Endothelial cell (in vitro differentiated cells): ENCODE data around the gene PDIA3. TPM values are rescaled to one million over a fixed set of nuclear protein-coding genes. Genes with fewer than 3 reads are reported as not detected.
"Not testable (repeated sequence)": the region's sequence is repeated elsewhere in the genome, so short reads cannot be mapped to it uniquely, and the experiment has no call there.

Experiments
- DNase-seq: peaks from one replicate; pipeline ENCODE4 v3.0.0; 2021; ENCODE audit warnings: low spot score
- H3K27ac Mint-ChIP-seq: one replicate; pipeline ENCODE4 v1.8.0; 2021; ENCODE audit warnings: mixed read lengths, inconsistent platforms; ENCODE audit not compliant: unreplicated experiment
- H3K27me3 Mint-ChIP-seq: one replicate; pipeline ENCODE4 v1.8.0; 2021; ENCODE audit warnings: mild to moderate bottlenecking, moderate library complexity, mixed read lengths, inconsistent platforms; ENCODE audit not compliant: unreplicated experiment
- H3K36me3 Mint-ChIP-seq: one replicate; pipeline ENCODE4 v1.8.0; 2021; ENCODE audit warnings: mild to moderate bottlenecking, low read depth, mixed read lengths, inconsistent platforms; ENCODE audit not compliant: unreplicated experiment
- H3K4me1 Mint-ChIP-seq: one replicate; pipeline ENCODE4 v1.8.0; 2021; ENCODE audit warnings: mild to moderate bottlenecking, mixed read lengths, inconsistent platforms; ENCODE audit not compliant: unreplicated experiment
- H3K4me3 Mint-ChIP-seq: one replicate; pipeline ENCODE4 v1.8.0; 2021; ENCODE audit warnings: mild to moderate bottlenecking, mixed read lengths, inconsistent platforms; ENCODE audit not compliant: unreplicated experiment
- H3K9me3 Mint-ChIP-seq: one replicate; pipeline ENCODE4 v1.8.0; 2021; ENCODE audit warnings: mixed read lengths, inconsistent platforms; ENCODE audit not compliant: unreplicated experiment
- CTCF ChIP-seq: fragments of 200-600 bp; sonication (generic); IDR thresholded peaks from one replicate; pipeline ENCODE4 v1.5.0; 2021; ENCODE audit warnings: antibody characterized with exemption; ENCODE audit not compliant: unreplicated experiment
- total RNA-seq: library from RNA; stranded (reverse); fragmentation: NEBNext Ultra II Directional; extraction: Animal tissue kit (Norgen Biotek cat#: 25700); gene quantifications from one replicate; pipeline ENCODE4 v1.2.1, GENCODE V29; 2021; ENCODE audit not compliant: unreplicated experiment

Gene PDIA3
- total RNA-seq, 1 donor from 2014 or later, result 655 TPM

GRCh38 chr15:43735416-43735815 is 10.8 kb upstream of the PDIA3 start:
- Mint-ChIP-seq H3K9me3 (no peaks in the 10 kb centered on the region), H3K4me3 (no peak overlapping the region), H3K4me1 (no peaks in the 10 kb centered on the region), H3K27ac (no peak overlapping the region), H3K27me3 (peaks cover 2% of the 10 kb centered on the region), H3K36me3 (no peaks in the 10 kb centered on the region)
- no peak for TF ChIP-seq CTCF
- DNase-seq, result no peak

- not testable (repeated sequence) for DNase-seq, H3K27me3 Mint-ChIP-seq, H3K9me3 Mint-ChIP-seq
- peaks cover 13% of the 10 kb centered on the region for H3K36me3 Mint-ChIP-seq
- peak overlapping the region; percentile 95 for H3K27ac Mint-ChIP-seq
- peak overlapping the region; percentile 99 for H3K4me3 Mint-ChIP-seq
- H3K4me1 Mint-ChIP-seq, result peaks cover 19% of the 10 kb centered on the region
These were observed 668 bp downstream of the PDIA3 start for GRCh38 chr15:43746903-43747309.

GRCh38 chr15:43748376-43748775 is 2.1 kb downstream of the PDIA3 start:
- no peak overlapping the region for H3K27ac Mint-ChIP-seq
- no peak for DNase-seq
- no peak for TF ChIP-seq CTCF
- peaks cover 13% of the 10 kb centered on the region for H3K36me3 Mint-ChIP-seq
- peaks cover 7% of the 10 kb centered on the region for H3K27me3 Mint-ChIP-seq
- peak overlapping the region; percentile 99 for H3K4me3 Mint-ChIP-seq
- peaks cover 23% of the 10 kb centered on the region for H3K4me1 Mint-ChIP-seq
- no peaks in the 10 kb centered on the region for H3K9me3 Mint-ChIP-seq

- no peak overlapping the region for H3K4me3 Mint-ChIP-seq
- no peak for DNase-seq
- H3K27ac Mint-ChIP-seq, result no peak overlapping the region
- TF ChIP-seq CTCF, result no peak
- H3K27me3 Mint-ChIP-seq, result peaks cover 7% of the 10 kb centered on the region
- H3K4me1 Mint-ChIP-seq, result peaks cover 23% of the 10 kb centered on the region
- no peaks in the 10 kb centered on the region for H3K9me3 Mint-ChIP-seq
- peaks cover 18% of the 10 kb centered on the region for H3K36me3 Mint-ChIP-seq
These were observed 3.6 kb downstream of the PDIA3 start for GRCh38 chr15:43749690-43750345.

- H3K4me1 Mint-ChIP-seq, result peaks cover 22% of the 10 kb centered on the region
- no peak for DNase-seq
- H3K9me3 Mint-ChIP-seq, result no peaks in the 10 kb centered on the region
- H3K4me3 Mint-ChIP-seq, result no peak overlapping the region
- H3K27me3 Mint-ChIP-seq, result peaks cover 4% of the 10 kb centered on the region
- no peak overlapping the region for H3K27ac Mint-ChIP-seq
- TF ChIP-seq CTCF, result no peak
- H3K36me3 Mint-ChIP-seq, result peaks cover 22% of the 10 kb centered on the region
These were observed 5.6 kb downstream of the PDIA3 start for GRCh38 chr15:43751885-43752284.
